Heart right ventricle (tissue), 16 donors: ENCODE data around the gene CTNS. TPM values are rescaled to one million over a fixed set of nuclear protein-coding genes. Genes with fewer than 3 reads are reported as not detected.
A peak's percentile ranks its signal among the peaks of the same experiment; 100 is the strongest.

Source experiments
- ATAC-seq, 8 donors: fragments of 200-7000 bp; cut with Tn5 transposase; one replicate each; pipeline ENCODE4 v1.9.1; 2020; ENCODE audit warnings: mild to moderate bottlenecking in 8 of 8, moderate library complexity in 8 of 8, moderate number of reproducible peaks in 1 of 8
- DNase-seq, 2 donors: peaks; one replicate each; pipeline ENCODE4 v3.0.0-alpha.2; 2020
- H3K27ac ChIP-seq, 10 donors: fragments of 200-600 bp; sonication (generic) in 2 of 10; one replicate each; pipeline versions ENCODE4 v1.5.0 to v1.8.0; 2020 to 2022; ENCODE audit warnings: mild to moderate bottlenecking in 3 of 10
- H3K27me3 ChIP-seq, 7 donors: fragments of 200-600 bp; one replicate each; pipeline ENCODE4 v1.8.0; 2021 to 2022; ENCODE audit warnings: mild to moderate bottlenecking in 2 of 7
- H3K36me3 ChIP-seq, 9 donors: fragments of 200-600 bp; sonication (generic) in 1 of 9; one replicate each; pipeline versions ENCODE4 v1.5.0 to v1.8.0; 2020 to 2022; ENCODE audit warnings: mild to moderate bottlenecking in 2 of 9
- H3K4me1 ChIP-seq, 9 donors: fragments of 200-600 bp; sonication (generic) in 1 of 9; one replicate each; pipeline versions ENCODE4 v1.5.0 to v1.8.0; 2020 to 2022; ENCODE audit warnings: mild to moderate bottlenecking in 4 of 9
- H3K4me3 ChIP-seq, 10 donors: fragments of 200-600 bp; sonication (generic) in 2 of 10; one replicate each; pipeline versions ENCODE4 v1.5.0 to v1.8.0; 2020 to 2022; ENCODE audit warnings: mild to moderate bottlenecking in 7 of 10, moderate library complexity in 2 of 10
- H3K9me3 ChIP-seq, 11 donors: fragments of 200-600 bp in 10 of 11; sonication (generic) in 2 of 11; one replicate each; pipeline versions ENCODE4 v1.5.0 to v1.8.0; 2013 to 2022; ENCODE audit warnings: mild to moderate bottlenecking in 2 of 11, control low read depth in 1 of 11, moderate library complexity in 1 of 11
- CTCF ChIP-seq, 9 donors: fragments of 200-600 bp; sonication (generic) in 2 of 9; IDR thresholded peaks; one replicate each; pipeline versions ENCODE4 v1.5.0 to v1.8.0; 2021 to 2022; ENCODE audit warnings: antibody characterized with exemption in 9 of 9, mild to moderate bottlenecking in 5 of 9, moderate library complexity in 1 of 9
- WGBS, 2 donors: extraction: QIAGEN DNeasy Blood & Tissue Kit; methylation state at CpG; one replicate each; pipeline ENCODE4 v1.1.7; 2013; ENCODE audit warnings: inconsistent platforms in 1 of 2; 5-methylcytosine and 5-hydroxymethylcytosine counted together
- intact Hi-C, 10 donors: fragments of 100-400 bp; cut with DNase I; formaldehyde crosslinking; loops; one replicate each; pipeline versions ENCODE4 v1.11.1 to v1.14.2; 2022
- polyA plus RNA-seq, 2 donors: library from polyadenylated mRNA; stranded (reverse); fragments of 200-250 nt; gene quantifications; one replicate each; pipeline ENCODE4 v1.2.3, GENCODE V29; 2013
- total RNA-seq, 10 donors: library from RNA; stranded (reverse); fragmentation: NEBNext Ultra II Directional in 3 of 10; extraction: Animal tissue kit (Norgen Biotek cat#: 25700) in 3 of 10; gene quantifications; one replicate each; pipeline versions ENCODE4 v1.2.1 to v1.2.4, GENCODE V29; 2021 to 2023
- donor health status: Arrhythmogenic right ventricular cardiomyopathy.
- donor health status: ischemic (EF 13 %, LVEDD 7.1; RV severe dilation, severe dysfunction).
- donor health status: healthy with polysubstance abuse.
- donor health status: DM: no; HTN: yes; CAD: no.
- donor health status: DM: no; HTN: no; CAD: no.
- donor health status: ischemic (EF 25% LVEDD 6.9; RV normal size, moderate dysfunction).
- donor health status: ischemic (EF 25% LVEDD 5.7; RV mildly dilated, moderate dysfunction).
- donor health status: healthy.
- donor health status: DM: yes; HTN: yes; CAD: no.
- donor health status: Ischemic cardiomyopathy.
- donor health status: ischemic (EF 35%, LVEDD 5.7; RV mildly dilated, moderate dysfunction).
- donor health status: nonischemic (EF 11% LVEDD 7.7; RV severe dilation, severe dysfunction).
- donor health status: DM: yes; HTN: yes; CAD: no.
- donor health status: PGD.
- donor health status: ischemic (EF 29% LVEDD 5.4; RV normal size, mild dysfunction).
- donor health status: nonischemic (EF 23%, LVEDD 6.1; RV moderate dilation, normal function).

Gene CTNS
- total and polyA plus RNA-seq, 12 donors = 5.2 to 11.8 (median 7.6) TPM

- Histone ChIP-seq H3K36me3 (peaks cover 0 to 81% (median 10%) of the 10 kb centered on the region in 9 donors), H3K27me3 (no peaks in the 10 kb centered on the region), H3K4me1 (no peaks in the 10 kb centered on the region), H3K4me3 (no peak overlapping the region), H3K27ac (no peak overlapping the region), H3K9me3 (no peaks in the 10 kb centered on the region)
- ATAC-seq = peak; percentile 68 to 83 (median 80)
- 67 to 68% methylated on average over 20 of the region's 20 CpGs for WGBS, 2 donors
- intact Hi-C loops = loop anchor here in 3 of 10 donors (10.0 kb wide), 1 partner anchor 603 kb away; no protein-coding TSS in a partner anchor
- TF ChIP-seq CTCF (IDR thresholded peaks at IDR 0.05) = peak in 8 of 9 donors; percentile 12 to 61 (median 52)
- DNase-seq = peak; percentile 52 to 53
These were observed 11.4 kb downstream of the CTNS start for GRCh38 chr17:3647769-3648555.

GRCh38 chr17:3655766-3656165 lies 19.2 kb downstream of the CTNS start:
- intact Hi-C loops = no loop called here
- Histone ChIP-seq H3K9me3 (no peaks in the 10 kb centered on the region), H3K27me3 (no peaks in the 10 kb centered on the region), H3K4me1 (peaks cover 18 to 36% (median 25%) of the 10 kb centered on the region in 9 donors), H3K36me3 (peaks cover 0 to 37% (median 0%) of the 10 kb centered on the region in 9 donors), H3K4me3 (no peak overlapping the region), H3K27ac (no peak overlapping the region)
- TF ChIP-seq CTCF (IDR thresholded peaks at IDR 0.05) = no peak
- ATAC-seq = no peak
- WGBS, 2 donors = 88 to 92% methylated on average over 10 to 11 of the region's 11 CpGs
- DNase-seq = no peak

GRCh38 chr17:3656353-3656752 lies 19.8 kb downstream of the CTNS start:
- H3K27me3 ChIP-seq = no peaks in the 10 kb centered on the region
- H3K4me3 ChIP-seq = no peak overlapping the region
- TF ChIP-seq CTCF (IDR thresholded peaks at IDR 0.05) = no peak
- H3K27ac ChIP-seq = no peak overlapping the region
- no peak for DNase-seq
- H3K4me1 ChIP-seq = peaks cover 21 to 39% (median 28%) of the 10 kb centered on the region in 9 donors
- ATAC-seq = no peak
- WGBS, 2 donors = 89 to 92% methylated on average over 14 to 16 of the region's 16 CpGs
- H3K36me3 ChIP-seq = peaks cover 0 to 39% (median 0%) of the 10 kb centered on the region in 9 donors
- intact Hi-C loops = no loop called here
- H3K9me3 ChIP-seq = no peaks in the 10 kb centered on the region

- no peak overlapping the region for H3K4me3 ChIP-seq
- no peaks in the 10 kb centered on the region for H3K9me3 ChIP-seq
- intact Hi-C loops = no loop called here
- ATAC-seq (no peak), DNase-seq (no peak)
- H3K4me1 ChIP-seq = peaks cover 21 to 39% (median 28%) of the 10 kb centered on the region in 9 donors
- 81 to 91% methylated on average over 16 of the region's 16 CpGs for WGBS, 2 donors
- H3K27me3 ChIP-seq = no peaks in the 10 kb centered on the region
- no peak for TF ChIP-seq CTCF (IDR thresholded peaks at IDR 0.05)
- H3K27ac ChIP-seq = peak overlapping the region in 1 of 10 donors; percentile 15
- peaks cover 0 to 41% (median 3%) of the 10 kb centered on the region in 9 donors for H3K36me3 ChIP-seq
These were observed 20.4 kb downstream of the CTNS start for GRCh38 chr17:3656755-3657587.
